SH-SY5Y (cell line): Measurements from ENCODE around the gene ADCY3.

Experiments used
- GATA2 ChIP-seq: IDR thresholded peaks from 2 replicates; pipeline ENCODE4 v1.6.1; 2011; ENCODE audit warnings: mild to moderate bottlenecking, low read depth, low read length
- GATA3 ChIP-seq: IDR thresholded peaks from 2 replicates; pipeline ENCODE4 v1.6.1; 2011; ENCODE audit warnings: low read depth, mild to moderate bottlenecking, low read length, moderate library complexity

The ADCY3 gene

DNA sequence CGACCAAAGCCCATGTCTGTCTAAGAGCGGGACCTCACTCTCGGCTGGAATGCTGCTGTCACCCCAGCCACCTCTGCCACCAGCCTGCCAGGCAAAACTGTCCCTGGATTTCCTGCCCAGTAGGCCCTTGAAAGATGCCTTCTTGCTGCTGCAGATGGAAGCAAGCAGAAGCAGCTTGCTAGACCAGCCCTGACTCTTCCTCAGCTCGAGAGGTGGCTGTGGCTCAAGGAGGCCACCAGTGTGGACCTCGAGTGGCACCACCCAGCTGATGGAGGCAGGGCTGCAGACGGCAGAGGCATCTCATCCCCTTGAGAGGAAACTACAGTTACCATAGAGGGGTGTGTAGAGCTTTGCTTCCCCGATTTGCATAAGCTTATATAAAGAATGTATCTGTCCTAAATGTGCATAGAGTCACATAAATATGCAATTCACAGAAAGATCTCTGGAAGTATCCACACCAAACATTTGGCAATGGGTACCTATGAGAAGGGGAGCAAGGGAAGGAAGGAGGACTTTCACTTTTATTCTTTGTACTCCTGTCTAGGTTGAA, 20.6 kb downstream of the ADCY3 start:
- TF ChIP-seq GATA3 (no peak), GATA2 (no peak)

DNA sequence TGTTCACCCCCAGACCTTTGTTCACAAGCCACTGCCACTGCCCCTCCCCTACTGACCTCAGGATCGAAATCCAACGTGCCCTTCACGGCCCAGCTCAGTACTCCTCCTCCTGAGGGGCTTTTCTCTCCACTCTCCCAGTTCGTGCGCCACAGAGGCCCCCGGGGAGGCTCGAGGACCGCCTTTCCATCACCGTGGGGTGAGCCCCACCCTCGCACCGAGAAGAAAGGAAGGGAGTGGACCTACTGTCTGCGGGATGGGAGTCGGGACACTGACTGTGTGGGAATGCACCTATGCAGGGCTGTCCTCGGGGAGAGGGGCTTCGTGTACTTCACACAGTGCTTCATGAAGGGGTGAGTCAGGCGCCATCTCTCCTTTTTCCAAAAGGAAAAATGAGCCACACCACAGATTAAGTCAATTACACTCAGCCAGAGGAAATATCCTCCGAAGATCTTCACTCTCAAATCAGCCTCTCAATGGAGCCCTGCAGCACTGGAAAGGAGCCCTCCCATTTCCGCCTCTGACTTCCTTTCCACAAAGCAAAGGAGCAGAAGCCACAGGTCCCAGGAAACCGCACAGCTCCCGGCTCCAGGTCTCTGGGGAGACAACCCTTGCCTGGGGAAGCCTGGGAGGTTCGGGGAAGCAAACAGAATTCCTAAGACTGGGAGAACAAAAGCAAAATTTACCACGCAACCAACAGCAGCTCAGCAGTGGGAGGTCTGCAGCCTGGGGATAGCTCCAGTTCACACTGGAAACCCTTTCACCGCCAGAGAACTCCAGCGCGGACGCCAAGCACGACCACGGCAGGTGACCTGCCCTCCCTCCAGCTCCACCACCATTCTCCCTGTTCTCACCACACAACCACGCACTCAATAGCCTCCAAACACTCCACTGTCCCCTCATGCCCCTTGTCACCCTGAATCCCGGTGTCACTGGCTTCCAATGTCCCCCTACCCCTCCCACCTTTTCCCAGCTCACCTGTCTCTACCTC, 21.6 kb downstream of the ADCY3 start:
- TF ChIP-seq GATA3 (no peak), GATA2 (no peak)

DNA sequence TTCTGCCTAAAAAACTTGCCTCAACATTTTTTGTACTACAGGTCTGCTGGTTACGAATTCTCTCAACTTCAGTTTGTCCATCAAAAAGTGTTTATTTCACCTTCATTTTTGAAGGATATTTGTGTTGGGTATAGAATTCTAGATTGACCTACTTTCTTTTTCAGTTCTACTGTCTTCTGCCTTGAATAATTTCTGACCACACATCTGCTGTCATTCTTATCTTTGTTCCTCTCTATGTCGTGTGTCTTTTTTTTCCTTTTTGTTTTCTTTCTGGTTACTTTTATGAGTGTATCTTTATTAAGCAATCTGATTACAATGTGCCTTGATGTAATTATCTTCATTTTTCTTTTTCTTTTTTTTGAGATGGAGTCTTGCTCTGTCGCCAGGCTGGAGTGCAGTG, 25.3 kb downstream of the ADCY3 start:
- TF ChIP-seq GATA2 (no peak), GATA3 (no peak)

- no peak for TF ChIP-seq GATA2
- TF ChIP-seq GATA3: no peak
These were observed 26.1 kb downstream of the ADCY3 start for GRCh38 chr2:24893934-24894333.

DNA sequence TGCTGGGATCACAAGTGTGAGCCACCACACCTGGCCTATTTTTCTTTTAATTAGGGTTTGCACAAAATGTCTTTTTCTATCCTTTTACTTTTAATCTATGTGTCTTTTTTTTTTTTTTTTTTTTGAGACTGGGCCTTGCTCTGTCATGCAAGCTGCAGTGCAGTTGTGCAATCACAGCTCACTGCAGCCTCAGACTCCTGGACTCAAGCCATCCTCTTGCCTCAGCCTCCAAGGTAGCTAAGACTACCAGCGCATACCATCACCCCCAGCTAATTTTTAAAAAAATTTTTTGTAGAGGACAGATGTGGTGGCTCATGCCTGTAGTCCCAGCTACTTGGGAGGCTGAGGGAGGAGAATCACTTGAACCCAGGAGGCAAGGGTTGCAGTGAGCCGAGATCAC, 27.1 kb downstream of the ADCY3 start:
- TF ChIP-seq GATA3: no peak
- TF ChIP-seq GATA2: no peak

DNA sequence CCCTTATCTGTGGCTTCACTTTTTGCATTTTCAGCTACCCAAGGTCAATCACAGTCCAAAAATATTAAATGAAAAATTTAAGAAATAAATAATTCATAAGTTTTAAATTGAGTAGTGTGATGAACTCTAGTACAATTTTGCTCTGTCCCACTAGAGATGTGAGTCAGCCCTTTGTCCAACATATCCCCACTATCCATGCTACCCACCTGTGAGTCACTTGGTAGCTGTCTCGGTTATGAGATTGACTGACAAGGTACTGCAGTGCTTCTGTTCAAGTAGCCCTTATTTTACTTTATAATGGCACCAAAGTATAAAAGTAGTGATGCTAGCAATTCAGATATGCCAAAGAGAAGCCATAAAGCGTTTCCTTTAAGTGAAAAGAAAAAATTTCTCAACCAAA, 28.8 kb downstream of the ADCY3 start:
- TF ChIP-seq GATA2: no peak
- no peak for TF ChIP-seq GATA3

DNA sequence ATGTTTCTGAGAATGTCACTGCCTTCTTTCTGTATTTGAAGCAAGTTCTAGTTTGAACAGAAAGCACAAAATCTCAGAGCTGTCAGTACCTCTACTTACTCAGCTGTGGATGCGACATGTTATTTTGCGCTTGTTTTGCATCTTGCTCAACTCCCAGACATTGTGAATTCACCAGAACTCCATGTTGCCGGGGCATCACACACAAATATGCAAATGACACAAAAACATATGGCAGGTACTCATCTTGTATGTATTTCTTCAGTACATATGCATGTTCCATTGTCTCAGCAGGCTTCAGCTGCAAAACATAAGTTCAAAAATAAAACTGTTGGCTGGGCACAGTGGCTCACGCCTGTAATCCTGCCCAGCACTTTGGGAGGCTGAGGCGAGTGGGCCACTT, 30.8 kb downstream of the ADCY3 start:
- TF ChIP-seq GATA3: no peak
- no peak for TF ChIP-seq GATA2

- TF ChIP-seq GATA2: no peak
- no peak for TF ChIP-seq GATA3
These were observed 31.9 kb downstream of the ADCY3 start for GRCh38 chr2:24888177-24888576.

- TF ChIP-seq GATA3 (no peak), GATA2 (no peak)
These were observed 32.6 kb downstream of the ADCY3 start for GRCh38 chr2:24887307-24887874.

- TF ChIP-seq GATA2 (no peak), GATA3 (no peak)
These were observed 33.2 kb downstream of the ADCY3 start for GRCh38 chr2:24886691-24887304.

- TF ChIP-seq GATA2 (no peak), GATA3 (no peak)
These were observed 33.9 kb downstream of the ADCY3 start for GRCh38 chr2:24886126-24886501.

- TF ChIP-seq GATA3 (no peak), GATA2 (no peak)
These were observed 34.6 kb downstream of the ADCY3 start for GRCh38 chr2:24885221-24886125.

GRCh38 chr2:24883946-24884345, 36.1 kb downstream of the ADCY3 start:
- TF ChIP-seq GATA2 (no peak), GATA3 (no peak)
